ENCODE results near the gene KRTAP10-11.

The KRTAP10-11 gene

DNA sequence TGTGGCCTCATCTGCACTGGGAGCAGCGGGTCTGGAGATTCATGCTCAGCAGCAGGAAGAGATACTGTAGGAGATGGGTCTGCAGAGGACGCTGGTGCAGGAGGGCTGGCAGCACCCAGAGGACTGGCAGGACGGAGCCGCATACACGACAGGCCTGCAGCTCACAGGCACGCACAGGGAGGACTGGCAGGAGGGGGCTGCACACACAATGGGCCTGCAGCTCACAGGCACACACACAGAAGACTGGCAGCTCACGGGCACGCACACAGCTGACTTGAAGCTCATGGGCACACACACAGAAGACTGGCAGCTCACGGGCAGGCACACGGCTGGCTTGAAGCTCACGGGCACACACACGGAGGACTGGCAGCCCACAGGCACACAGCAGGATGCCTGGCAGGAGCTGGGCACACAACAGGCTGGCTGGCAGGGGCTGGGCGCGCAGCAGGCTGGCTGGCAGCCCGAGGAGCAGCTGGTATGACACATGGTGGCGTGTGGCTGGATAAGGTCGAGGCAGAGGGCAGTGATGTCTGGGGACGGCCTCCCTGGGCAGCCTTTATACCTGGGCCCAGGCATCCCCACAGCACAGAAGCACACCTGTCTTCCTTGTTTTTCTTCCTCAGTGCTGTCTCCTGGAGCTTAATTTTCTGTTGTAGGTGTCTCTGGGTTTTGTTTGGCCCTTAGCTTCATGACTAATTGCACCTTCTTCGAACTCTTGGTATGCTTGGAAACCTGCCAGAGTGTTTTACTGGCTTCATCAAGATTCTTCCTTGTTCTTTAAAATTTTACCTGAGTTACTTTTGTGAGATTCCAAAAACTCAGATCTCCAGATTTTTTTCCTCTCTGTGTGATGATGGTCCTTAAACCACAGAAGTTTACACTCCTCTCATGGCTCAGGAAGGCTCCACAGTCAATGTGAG, 20.4 kb downstream of the KRTAP10-11 start, which contains the start of gene KRTAP12-2:
Gene KRTAP12-2 (minus strand): TSS at position 527 of the 920 bp plus-strand sequence. CDS start 41 bp downstream, at position 486.
- DNase-seq, result no peak
- H3K18ac ChIP-seq (ENCODE audit: low read length), result no peak within 1 kb of the TSS
- peaks cover 19% of the 10 kb centered on the region for H3K9me3 ChIP-seq (ENCODE audit: insufficient read depth, low read depth, low read length)
- H4K8ac ChIP-seq (ENCODE audit: low read depth, low read length), result no peak within 1 kb of the TSS
- no peaks in the 10 kb centered on the region for H3K27me3 ChIP-seq (ENCODE audit: insufficient read depth, low read length)
- no peak within 1 kb of the TSS for H3K4me2 ChIP-seq (ENCODE audit: low read length)
- no peaks in the 10 kb centered on the region for H3K4me1 ChIP-seq (ENCODE audit: control insufficient read depth in 1 of 2, insufficient read depth in 2 of 2, low read length in 2 of 2)
- no peak within 1 kb of the TSS for H2AFZ ChIP-seq (ENCODE audit: insufficient read depth, low read length, poor library complexity)
- no peaks in the 10 kb centered on the region for H3K79me1 ChIP-seq (ENCODE audit: low read length)
- H3K4me3 ChIP-seq (ENCODE audit: low read depth, low read length), result no peak within 1 kb of the TSS
- no peak within 1 kb of the TSS for H2AK5ac ChIP-seq (ENCODE audit: low read length)
- no peak within 1 kb of the TSS for H2BK5ac ChIP-seq (ENCODE audit: low read depth, low read length, poor library complexity)
- H3K23ac ChIP-seq (ENCODE audit: low read length), result no peak within 1 kb of the TSS
- H3K27ac ChIP-seq (ENCODE audit: low read depth, low read length), result no peak within 1 kb of the TSS
- H3K14ac ChIP-seq (ENCODE audit: low read length), result no peak within 1 kb of the TSS
- no peak within 1 kb of the TSS for H2BK120ac ChIP-seq (ENCODE audit: insufficient read depth, low read length, poor library complexity)
- H4K12ac ChIP-seq (ENCODE audit: low read depth, low read length), result no peak within 1 kb of the TSS
- H4K91ac ChIP-seq (ENCODE audit: low read depth, low read length), result no peak within 1 kb of the TSS
- H2BK12ac ChIP-seq (ENCODE audit: low read length), result no peak within 1 kb of the TSS
- no peak within 1 kb of the TSS for H3K9ac ChIP-seq (ENCODE audit: low read length)
- no peak within 1 kb of the TSS for H3K4ac ChIP-seq (ENCODE audit: low read depth, low read length)
- H3K36me3 ChIP-seq (ENCODE audit: control insufficient read depth in 1 of 2, insufficient read depth in 2 of 2, low read length in 2 of 2), result no peaks in the 10 kb centered on the region
- WGBS (ENCODE audit: extremely low coverage, insufficient coverage, insufficient read length), result no CpG with 5 or more reads among the region's 19 CpGs
- H3K79me2 ChIP-seq (ENCODE audit: control insufficient read depth, insufficient read depth, low read length, poor library complexity), result peaks cover 2% of the 10 kb centered on the region

DNA sequence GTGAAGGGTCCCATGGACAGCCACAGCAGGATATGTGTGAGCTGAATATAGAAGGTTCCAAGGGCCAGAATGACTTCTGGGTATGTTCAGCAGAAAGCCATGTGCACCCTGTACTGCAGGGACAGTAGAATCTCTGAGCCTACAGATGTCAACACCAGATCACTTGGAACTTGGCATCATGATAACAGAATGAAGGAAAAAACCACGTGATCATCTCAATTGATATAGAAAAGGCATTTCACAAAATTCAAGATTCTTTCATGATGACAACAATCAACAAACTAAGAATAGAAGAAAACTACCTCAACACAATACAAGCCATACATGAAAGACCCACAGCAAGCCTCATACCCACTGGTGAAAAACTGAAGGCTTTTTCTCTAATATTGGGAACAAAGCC, 21.4 kb downstream of the KRTAP10-11 start:
- H4K8ac ChIP-seq (ENCODE audit: low read depth, low read length), result no peak overlapping the region
- peaks cover 2% of the 10 kb centered on the region for H3K79me2 ChIP-seq (ENCODE audit: control insufficient read depth, insufficient read depth, low read length, poor library complexity)
- H4K12ac ChIP-seq (ENCODE audit: low read depth, low read length), result no peak overlapping the region
- H3K9ac ChIP-seq (ENCODE audit: low read length), result no peak overlapping the region
- H3K9me3 ChIP-seq (ENCODE audit: insufficient read depth, low read depth, low read length), result peaks cover 19% of the 10 kb centered on the region
- H3K27ac ChIP-seq (ENCODE audit: low read depth, low read length), result no peak overlapping the region
- H3K23ac ChIP-seq (ENCODE audit: low read length), result no peak overlapping the region
- H2BK12ac ChIP-seq (ENCODE audit: low read length), result no peak overlapping the region
- H2BK5ac ChIP-seq (ENCODE audit: low read depth, low read length, poor library complexity), result no peak overlapping the region
- H3K36me3 ChIP-seq (ENCODE audit: control insufficient read depth in 1 of 2, insufficient read depth in 2 of 2, low read length in 2 of 2), result no peaks in the 10 kb centered on the region
- H2AFZ ChIP-seq (ENCODE audit: insufficient read depth, low read length, poor library complexity), result no peak overlapping the region
- no peak overlapping the region for H3K4me2 ChIP-seq (ENCODE audit: low read length)
- H2BK120ac ChIP-seq (ENCODE audit: insufficient read depth, low read length, poor library complexity), result no peak overlapping the region
- no peak for DNase-seq
- no peak overlapping the region for H3K4ac ChIP-seq (ENCODE audit: low read depth, low read length)
- H2AK5ac ChIP-seq (ENCODE audit: low read length), result no peak overlapping the region
- H3K14ac ChIP-seq (ENCODE audit: low read length), result no peak overlapping the region
- H3K79me1 ChIP-seq (ENCODE audit: low read length), result no peaks in the 10 kb centered on the region
- no peaks in the 10 kb centered on the region for H3K4me1 ChIP-seq (ENCODE audit: control insufficient read depth in 1 of 2, insufficient read depth in 2 of 2, low read length in 2 of 2)
- no peak overlapping the region for H3K18ac ChIP-seq (ENCODE audit: low read length)
- WGBS (ENCODE audit: extremely low coverage, insufficient coverage, insufficient read length), result no CpG with 5 or more reads among the region's 1 CpG
- no peak overlapping the region for H3K4me3 ChIP-seq (ENCODE audit: low read depth, low read length)
- H4K91ac ChIP-seq (ENCODE audit: low read depth, low read length), result no peak overlapping the region
- H3K27me3 ChIP-seq (ENCODE audit: insufficient read depth, low read length), result no peaks in the 10 kb centered on the region

DNA sequence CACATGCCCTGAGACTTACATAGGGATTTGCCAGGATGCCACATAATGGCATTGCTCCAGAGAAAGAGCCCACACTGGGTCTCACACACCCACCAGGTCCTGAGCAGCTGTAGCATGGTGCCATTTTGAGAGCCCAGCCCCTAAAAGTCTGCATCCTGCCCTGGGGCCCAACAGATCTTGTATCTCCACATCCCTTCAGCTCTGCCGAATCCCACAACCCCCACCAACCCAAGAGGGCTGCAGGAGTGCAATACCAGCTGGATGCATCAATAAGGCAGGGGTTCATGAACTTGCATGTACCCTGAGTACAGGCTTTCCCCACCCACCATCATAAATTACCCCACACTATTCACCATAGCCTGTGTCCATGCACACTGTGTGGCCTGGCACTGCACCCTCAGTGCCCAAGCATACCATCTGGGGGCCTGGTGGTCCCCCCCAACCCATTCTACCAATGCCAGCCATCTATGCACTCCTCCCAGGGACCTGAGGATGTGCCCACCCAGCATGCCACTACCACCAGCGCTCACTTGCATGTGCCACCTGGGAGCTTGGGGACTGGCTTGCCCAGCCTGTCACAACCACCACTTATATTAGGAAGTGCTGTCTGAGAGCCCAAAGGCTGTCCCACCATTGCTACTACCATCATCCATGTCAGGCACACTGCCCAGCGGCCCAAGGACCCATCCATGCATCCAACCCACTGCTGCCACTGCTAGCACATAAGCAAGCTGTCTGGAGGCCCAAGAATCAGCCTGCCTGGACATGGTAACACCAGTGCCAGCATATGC, 24.6 kb downstream of the KRTAP10-11 start:
- WGBS (ENCODE audit: extremely low coverage, insufficient coverage, insufficient read length), result no CpG with 5 or more reads among the region's 3 CpGs
- H3K27me3 ChIP-seq (ENCODE audit: insufficient read depth, low read length), result no peaks in the 10 kb centered on the region

DNA sequence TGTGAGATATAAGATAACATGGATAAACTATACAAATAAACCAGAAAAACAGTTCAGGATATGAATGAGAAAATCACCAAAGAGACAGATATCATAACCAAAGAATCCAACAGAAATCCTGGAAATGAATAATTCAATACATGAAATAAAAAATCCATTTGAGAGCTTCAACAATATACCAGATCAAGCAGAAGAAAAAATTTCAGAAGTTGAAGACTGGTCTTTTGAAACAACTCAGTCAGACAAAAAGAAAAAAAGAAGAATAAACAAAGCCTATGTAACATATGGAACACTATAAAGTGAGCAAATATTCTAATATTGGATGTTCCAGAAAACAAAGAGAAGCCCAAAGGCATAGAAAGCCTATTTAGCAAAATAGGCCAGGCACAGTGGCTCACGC, 25.7 kb downstream of the KRTAP10-11 start:
- no peak overlapping the region for H3K23ac ChIP-seq (ENCODE audit: low read length)
- WGBS (ENCODE audit: extremely low coverage, insufficient coverage, insufficient read length), result no CpG with 5 or more reads among the region's 1 CpG
- no peak overlapping the region for H3K27ac ChIP-seq (ENCODE audit: low read depth, low read length)
- H4K91ac ChIP-seq (ENCODE audit: low read depth, low read length), result no peak overlapping the region
- no peak overlapping the region for H3K9ac ChIP-seq (ENCODE audit: low read length)
- H3K4ac ChIP-seq (ENCODE audit: low read depth, low read length), result no peak overlapping the region
- H2AK5ac ChIP-seq (ENCODE audit: low read length), result no peak overlapping the region
- H4K8ac ChIP-seq (ENCODE audit: low read depth, low read length), result no peak overlapping the region
- H3K4me1 ChIP-seq (ENCODE audit: control insufficient read depth in 1 of 2, insufficient read depth in 2 of 2, low read length in 2 of 2), result no peaks in the 10 kb centered on the region
- DNase-seq, result no peak
- H3K9me3 ChIP-seq (ENCODE audit: insufficient read depth, low read depth, low read length), result peaks cover 15% of the 10 kb centered on the region
- H3K4me3 ChIP-seq (ENCODE audit: low read depth, low read length), result no peak overlapping the region
- H2BK120ac ChIP-seq (ENCODE audit: insufficient read depth, low read length, poor library complexity), result no peak overlapping the region
- H4K12ac ChIP-seq (ENCODE audit: low read depth, low read length), result no peak overlapping the region
- no peak overlapping the region for H2AFZ ChIP-seq (ENCODE audit: insufficient read depth, low read length, poor library complexity)
- no peak overlapping the region for H2BK5ac ChIP-seq (ENCODE audit: low read depth, low read length, poor library complexity)
- H2BK12ac ChIP-seq (ENCODE audit: low read length), result no peak overlapping the region
- H3K79me2 ChIP-seq (ENCODE audit: control insufficient read depth, insufficient read depth, low read length, poor library complexity), result no peaks in the 10 kb centered on the region
- no peaks in the 10 kb centered on the region for H3K36me3 ChIP-seq (ENCODE audit: control insufficient read depth in 1 of 2, insufficient read depth in 2 of 2, low read length in 2 of 2)
- no peak overlapping the region for H3K4me2 ChIP-seq (ENCODE audit: low read length)
- no peak overlapping the region for H3K14ac ChIP-seq (ENCODE audit: low read length)
- H3K18ac ChIP-seq (ENCODE audit: low read length), result no peak overlapping the region
- H3K27me3 ChIP-seq (ENCODE audit: insufficient read depth, low read length), result no peaks in the 10 kb centered on the region
- H3K79me1 ChIP-seq (ENCODE audit: low read length), result no peaks in the 10 kb centered on the region

More for the DNA sequence above, 24.6 kb downstream of the KRTAP10-11 start:
- H3K9ac ChIP-seq (ENCODE audit: low read length), result peak overlapping the region; percentile 37
- H3K18ac ChIP-seq (ENCODE audit: low read length), result no peak overlapping the region
- no peaks in the 10 kb centered on the region for H3K79me1 ChIP-seq (ENCODE audit: low read length)
- no peak overlapping the region for H2AK5ac ChIP-seq (ENCODE audit: low read length)
- H3K4me1 ChIP-seq (ENCODE audit: control insufficient read depth in 1 of 2, insufficient read depth in 2 of 2, low read length in 2 of 2), result no peaks in the 10 kb centered on the region
- H2BK120ac ChIP-seq (ENCODE audit: insufficient read depth, low read length, poor library complexity), result no peak overlapping the region
- DNase-seq, result no peak
- no peak overlapping the region for H4K91ac ChIP-seq (ENCODE audit: low read depth, low read length)
- H2BK12ac ChIP-seq (ENCODE audit: low read length), result no peak overlapping the region
- H2BK5ac ChIP-seq (ENCODE audit: low read depth, low read length, poor library complexity), result no peak overlapping the region
- H3K4me3 ChIP-seq (ENCODE audit: low read depth, low read length), result no peak overlapping the region
- H3K27ac ChIP-seq (ENCODE audit: low read depth, low read length), result no peak overlapping the region
- H3K4ac ChIP-seq (ENCODE audit: low read depth, low read length), result no peak overlapping the region
- no peak overlapping the region for H4K12ac ChIP-seq (ENCODE audit: low read depth, low read length)
- H2AFZ ChIP-seq (ENCODE audit: insufficient read depth, low read length, poor library complexity), result no peak overlapping the region
- no peak overlapping the region for H3K23ac ChIP-seq (ENCODE audit: low read length)
- no peak overlapping the region for H3K4me2 ChIP-seq (ENCODE audit: low read length)
- H3K9me3 ChIP-seq (ENCODE audit: insufficient read depth, low read depth, low read length), result peaks cover 19% of the 10 kb centered on the region
- H3K36me3 ChIP-seq (ENCODE audit: control insufficient read depth in 1 of 2, insufficient read depth in 2 of 2, low read length in 2 of 2), result no peaks in the 10 kb centered on the region
- no peak overlapping the region for H4K8ac ChIP-seq (ENCODE audit: low read depth, low read length)
- H3K14ac ChIP-seq (ENCODE audit: low read length), result no peak overlapping the region
- peaks cover 2% of the 10 kb centered on the region for H3K79me2 ChIP-seq (ENCODE audit: control insufficient read depth, insufficient read depth, low read length, poor library complexity)

Measured in trophoblast cell (in vitro differentiated cells and primary cell).